HG03558 (cell line): ENCODE data around the gene PMS1.
"Not testable (repeated sequence)": the region's sequence is repeated elsewhere in the genome, so short reads cannot be mapped to it uniquely, and the experiment has no call there.

ENCODE experiments used
- ATAC-seq: cut with Tn5 transposase; IDR thresholded peaks from one replicate; pipeline ENCODE4 v1.9.1; 2021; ENCODE audit warnings: moderate number of reproducible peaks; ENCODE audit not compliant: unreplicated experiment; ENCODE audit errors: extremely low read depth

PMS1 gene

DNA sequence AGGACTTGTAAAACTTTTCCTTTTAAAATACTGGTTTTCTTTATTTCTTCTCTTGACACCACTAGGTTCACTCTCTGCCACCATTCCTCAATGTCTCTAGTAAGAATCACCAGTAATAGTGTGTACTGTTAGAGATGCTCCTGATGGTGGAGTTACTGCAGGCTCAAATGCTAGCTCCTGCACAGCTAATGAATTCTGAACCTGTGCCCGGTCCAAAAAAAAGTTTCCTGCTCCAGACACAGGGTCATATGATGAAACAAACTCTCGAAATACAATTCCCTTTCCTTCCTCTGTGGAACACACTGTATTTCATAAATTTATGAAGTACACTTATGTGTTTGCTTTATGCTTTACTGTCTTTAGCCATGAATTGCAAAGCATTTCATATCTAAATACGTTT, 19.2 kb downstream of the PMS1 start:
- ATAC-seq = no peak

GRCh38 chr2:189818249-189819038, 34.2 kb downstream of the PMS1 start:
- no peak for ATAC-seq

GRCh38 chr2:189819297-189819704, 35.1 kb downstream of the PMS1 start:
- ATAC-seq = no peak

DNA sequence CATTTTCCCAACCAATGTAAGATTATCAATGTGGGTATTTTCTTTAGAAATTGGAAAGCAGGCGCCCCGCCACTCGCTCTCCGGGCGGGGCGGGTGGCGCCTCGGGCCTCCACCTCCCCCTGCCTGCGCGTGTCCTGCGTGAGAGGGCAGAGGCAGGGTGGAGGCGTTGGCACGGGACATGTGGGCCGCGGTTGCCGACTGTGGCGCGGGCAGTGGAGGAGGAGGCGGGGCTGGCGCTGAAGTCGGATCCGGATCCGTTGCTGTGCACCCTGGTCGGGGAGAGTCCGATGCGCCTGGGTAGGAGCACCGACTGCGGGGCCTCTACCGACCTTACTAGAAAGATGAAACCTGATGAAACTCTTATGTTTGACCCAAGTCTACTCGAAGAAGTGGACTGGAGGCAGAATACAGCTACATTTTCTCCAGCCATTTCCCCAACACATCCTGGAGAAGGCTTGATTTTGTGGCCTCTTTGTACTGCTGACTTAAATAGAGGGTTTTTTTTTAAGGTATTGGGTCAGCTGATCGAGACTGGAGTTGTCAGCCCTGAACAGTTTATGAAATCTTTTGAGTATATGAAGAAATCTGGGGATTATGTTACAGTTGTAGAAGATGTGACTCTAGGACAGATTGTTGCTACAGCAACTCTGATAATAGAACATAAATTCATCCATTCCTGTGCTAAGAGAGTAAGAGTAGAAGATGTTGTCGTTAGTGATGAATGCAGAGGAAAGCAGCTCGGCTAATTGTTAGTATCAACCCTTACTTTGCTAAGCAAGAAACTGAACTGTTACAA, 37.9 kb downstream of the PMS1 start:
- ATAC-seq = no peak

GRCh38 chr2:189824694-189825396, 40.6 kb downstream of the PMS1 start:
- no peak for ATAC-seq

- ATAC-seq = no peak
These were observed 41.8 kb downstream of the PMS1 start for GRCh38 chr2:189826039-189826438.

DNA sequence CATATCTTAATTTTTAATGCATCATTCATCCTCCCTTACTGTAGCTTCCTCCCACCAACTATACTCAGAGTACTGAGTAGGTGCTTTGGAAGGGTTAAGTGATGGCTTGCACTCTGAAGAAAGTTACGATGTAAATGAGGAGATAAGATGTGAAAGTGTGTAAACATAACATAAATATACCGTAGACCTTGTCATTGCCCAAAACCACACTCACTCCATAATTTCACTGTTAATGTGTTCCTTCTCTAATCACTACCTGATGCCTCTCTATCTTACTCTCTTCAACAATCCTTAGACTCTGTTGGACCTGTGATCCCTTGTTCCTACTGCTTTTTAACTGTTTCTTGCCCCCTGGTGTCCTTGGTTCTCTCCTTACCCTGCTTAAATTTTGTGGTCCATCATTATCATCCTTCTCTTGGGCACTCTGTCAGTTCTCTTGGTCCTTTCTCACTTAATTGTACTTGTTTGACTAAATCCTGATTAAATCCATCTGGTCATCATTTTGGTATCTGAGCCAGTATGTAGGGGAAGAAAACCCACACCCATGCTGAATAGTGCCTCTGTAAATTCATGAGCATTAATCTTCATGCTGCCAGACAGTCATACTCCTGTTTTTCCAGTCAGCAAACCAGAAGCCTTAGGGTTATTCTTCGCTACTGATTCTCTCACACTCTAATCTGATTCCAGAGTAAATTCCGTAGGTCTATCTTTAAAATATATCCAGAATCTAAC, 45.0 kb downstream of the PMS1 start:
- ATAC-seq = no peak

DNA sequence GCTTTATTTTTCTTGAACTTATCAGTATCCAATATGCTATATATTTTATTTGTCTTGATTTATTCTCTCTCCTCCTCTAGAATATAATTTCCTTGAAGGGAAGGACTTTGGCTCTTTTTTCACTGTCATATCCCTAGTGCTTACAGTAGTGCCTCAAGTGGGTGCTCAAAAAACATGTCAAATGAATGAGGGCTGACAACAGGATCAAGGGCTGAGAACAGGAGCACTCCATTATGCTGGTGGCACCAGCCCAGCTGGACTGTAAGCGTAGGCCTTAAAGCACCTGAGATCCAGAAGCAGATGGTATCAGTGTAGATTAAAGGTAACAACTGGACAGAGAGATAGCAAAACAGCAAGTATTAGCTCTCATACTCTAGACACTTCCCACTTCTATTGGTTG, 46.3 kb downstream of the PMS1 start:
- ATAC-seq = no peak

GRCh38 chr2:189834059-189834458, 49.8 kb downstream of the PMS1 start:
- no peak for ATAC-seq

- not testable (repeated sequence) for ATAC-seq
These were observed 50.4 kb downstream of the PMS1 start for GRCh38 chr2:189834642-189835041.

- ATAC-seq = no peak
These were observed 51.8 kb downstream of the PMS1 start for GRCh38 chr2:189835855-189836558.

DNA sequence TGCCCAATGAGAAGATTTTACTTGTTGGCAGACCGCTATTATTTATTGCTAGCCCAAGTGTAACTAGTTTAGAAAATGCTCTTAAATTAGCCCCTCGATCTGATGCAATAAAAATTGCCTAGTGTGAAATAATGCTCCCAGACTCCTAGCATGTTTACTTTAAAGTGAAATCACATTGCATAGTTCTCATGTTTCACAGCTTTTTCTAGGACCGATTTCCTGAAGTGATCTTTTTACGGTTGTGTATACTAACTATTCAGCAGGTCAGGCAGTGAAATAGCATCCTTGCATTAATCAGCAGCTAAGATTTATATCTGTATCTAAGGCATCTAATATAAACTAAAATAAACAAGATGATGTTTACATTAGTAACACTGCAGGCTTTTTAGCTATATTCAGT, 52.4 kb downstream of the PMS1 start:
- no peak for ATAC-seq

DNA sequence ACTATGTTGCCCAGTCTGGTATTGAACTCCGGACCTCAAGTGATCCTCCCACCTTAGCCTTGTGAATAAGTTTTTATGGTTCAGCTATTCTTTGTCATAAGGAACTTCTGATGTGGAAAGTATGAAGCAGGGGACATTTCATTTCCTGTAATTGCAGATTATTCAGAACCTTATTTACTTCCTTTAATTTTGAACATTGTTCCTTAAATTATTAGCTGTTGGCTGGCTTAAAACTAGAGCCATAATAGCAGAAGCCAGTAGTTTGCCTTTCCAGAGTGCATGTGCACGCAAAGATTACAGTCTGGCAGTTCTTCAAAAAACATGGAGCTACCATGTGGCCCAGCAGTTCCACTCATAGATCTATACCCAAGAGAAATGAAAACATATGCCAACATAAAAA, 53.1 kb downstream of the PMS1 start:
- ATAC-seq = no peak

DNA sequence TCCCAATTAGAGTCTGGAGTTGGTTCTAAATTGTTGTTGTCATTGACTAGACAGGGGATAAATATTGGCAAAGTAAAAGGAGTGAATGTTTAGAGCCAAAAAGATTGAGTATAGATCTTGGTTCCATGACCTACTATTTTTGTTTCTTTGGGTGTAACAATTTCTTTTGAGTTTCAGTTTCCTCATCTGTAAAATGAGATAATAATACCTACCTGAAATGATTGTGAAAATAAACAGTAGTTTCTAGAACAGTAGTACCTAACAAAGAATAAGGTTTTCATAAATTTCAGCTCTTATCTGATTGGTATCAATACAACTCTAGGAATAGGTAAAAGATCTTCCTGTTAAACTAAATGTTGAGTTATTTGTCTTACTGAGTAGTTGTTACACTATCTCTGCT, 56.8 kb downstream of the PMS1 start:
- no peak for ATAC-seq

GRCh38 chr2:189848276-189848675, 64.0 kb downstream of the PMS1 start:
- ATAC-seq = no peak

GRCh38 chr2:189849550-189849949, 65.3 kb downstream of the PMS1 start:
- no peak for ATAC-seq

DNA sequence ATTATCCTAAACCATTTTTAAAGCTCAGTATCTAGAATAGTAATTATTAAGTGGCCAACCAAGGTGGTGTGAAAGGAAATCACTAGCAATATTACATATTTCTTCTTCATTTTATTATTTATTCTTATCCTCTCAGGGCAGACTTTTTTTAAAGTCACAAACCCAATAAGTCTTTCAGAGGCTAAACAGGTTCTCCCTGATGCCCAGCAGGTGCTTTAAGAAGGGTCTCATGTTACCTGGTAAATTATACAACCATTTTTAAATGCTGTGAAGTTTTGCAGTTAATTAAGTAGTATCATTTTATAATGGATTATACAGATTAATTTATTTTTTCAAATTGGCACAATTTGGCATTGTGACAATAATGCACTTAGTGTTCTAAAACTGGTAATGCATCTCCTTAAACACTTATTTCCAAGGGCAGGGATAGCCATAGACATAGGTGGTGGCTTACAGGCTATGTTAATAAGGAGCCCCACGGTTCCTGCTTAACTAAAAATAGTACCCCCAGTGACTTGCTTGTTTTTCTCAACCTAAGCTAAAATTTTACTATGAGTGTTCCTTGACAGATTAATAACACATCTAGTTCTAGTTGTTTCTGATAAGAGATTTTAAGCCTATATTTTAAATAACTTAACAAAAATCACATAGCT, 67.0 kb downstream of the PMS1 start:
- no peak for ATAC-seq

DNA sequence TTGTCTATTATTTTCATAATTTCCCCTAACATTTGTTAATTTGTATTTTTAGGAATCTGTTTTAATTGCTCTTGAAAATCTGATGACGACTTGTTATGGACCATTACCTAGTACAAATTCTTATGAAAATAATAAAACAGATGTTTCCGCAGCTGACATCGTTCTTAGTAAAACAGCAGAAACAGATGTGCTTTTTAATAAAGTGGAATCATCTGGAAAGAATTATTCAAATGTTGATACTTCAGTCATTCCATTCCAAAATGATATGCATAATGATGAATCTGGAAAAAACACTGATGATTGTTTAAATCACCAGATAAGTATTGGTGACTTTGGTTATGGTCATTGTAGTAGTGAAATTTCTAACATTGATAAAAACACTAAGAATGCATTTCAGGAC, 69.9 kb downstream of the PMS1 start:
- ATAC-seq = no peak

DNA sequence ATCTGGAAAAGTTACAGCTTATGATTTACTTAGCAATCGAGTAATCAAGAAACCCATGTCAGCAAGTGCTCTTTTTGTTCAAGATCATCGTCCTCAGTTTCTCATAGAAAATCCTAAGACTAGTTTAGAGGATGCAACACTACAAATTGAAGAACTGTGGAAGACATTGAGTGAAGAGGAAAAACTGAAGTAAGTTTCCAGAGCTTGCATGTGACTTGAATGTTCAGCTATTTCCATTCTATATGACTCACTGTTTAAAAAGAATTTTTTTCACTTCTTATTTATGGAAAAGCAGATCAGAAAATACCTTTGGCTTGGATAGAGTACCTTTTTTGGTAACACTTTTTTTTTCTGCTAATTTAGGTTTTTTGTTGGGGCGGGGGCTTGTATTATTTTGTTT, 70.7 kb downstream of the PMS1 start:
- ATAC-seq = no peak
